Heart left ventricle (tissue), 16 donors: ENCODE results near the gene PAGE3. TPM values are rescaled to one million over a fixed set of nuclear protein-coding genes. Genes with fewer than 3 reads are reported as not detected.

ENCODE experiments used
- ATAC-seq, 4 donors: fragments of 200-7000 bp; cut with Tn5 transposase; one replicate each; pipeline ENCODE4 v1.9.1; 2020 to 2022; ENCODE audit warnings: moderate library complexity in 4 of 4, mild to moderate bottlenecking in 3 of 4, moderate number of reproducible peaks in 1 of 4
- DNase-seq, 5 donors: peaks; one replicate each; pipeline ENCODE4 v3.0.0-alpha.2; 2020
- H3K27ac ChIP-seq, 12 donors: fragments of 200-600 bp; sonication (generic) in 4 of 12; one replicate each; pipeline versions ENCODE4 v1.5.0 to v1.8.0; 2016 to 2022; ENCODE audit warnings: mild to moderate bottlenecking in 2 of 12
- H3K27me3 ChIP-seq, 9 donors: fragments of 200-600 bp; sonication (generic) in 2 of 9; one replicate each; pipeline versions ENCODE4 v1.5.1 to v1.8.0; 2016 to 2022; ENCODE audit warnings: mild to moderate bottlenecking in 3 of 9
- H3K36me3 ChIP-seq, 9 donors: fragments of 200-600 bp; sonication (generic) in 2 of 9; one replicate each; pipeline versions ENCODE4 v1.5.0 to v1.8.0; 2018 to 2022; ENCODE audit warnings: mild to moderate bottlenecking in 2 of 9
- H3K4me1 ChIP-seq, 12 donors: fragments of 200-600 bp; sonication (generic) in 4 of 12; one replicate each; pipeline versions ENCODE4 v1.5.0 to v1.8.0; 2016 to 2022; ENCODE audit warnings: mild to moderate bottlenecking in 3 of 12
- H3K4me3 ChIP-seq, 12 donors: fragments of 200-600 bp; sonication (generic) in 4 of 12; one replicate each; pipeline versions ENCODE4 v1.5.0 to v1.8.0; 2017 to 2022; ENCODE audit warnings: mild to moderate bottlenecking in 9 of 12, moderate library complexity in 4 of 12
- H3K9me3 ChIP-seq, 12 donors: fragments of 200-600 bp; sonication (generic) in 4 of 12; one replicate each; pipeline versions ENCODE4 v1.5.0 to v1.8.0; 2016 to 2022; ENCODE audit warnings: mild to moderate bottlenecking in 1 of 12
- CTCF ChIP-seq, 12 donors: fragments of 200-600 bp; sonication (generic) in 4 of 12; IDR thresholded peaks; one replicate each; pipeline versions ENCODE4 v1.5.0 to v1.8.0; 2018 to 2022; ENCODE audit warnings: antibody characterized with exemption in 12 of 12, mild to moderate bottlenecking in 5 of 12
- POLR2A ChIP-seq, 2 donors: fragments of 450-650 bp; IDR thresholded peaks; one replicate each; pipeline ENCODE4 v1.6.1; 2017; ENCODE audit warnings: antibody characterized with exemption in 2 of 2, mild to moderate bottlenecking in 2 of 2, moderate library complexity in 2 of 2
- WGBS, 4 donors: extraction: QIAGEN DNeasy Blood & Tissue Kit in 2 of 4; methylation state at CpG; one replicate each; pipeline versions ENCODE4 v1.1.5 to v1.1.7; 2013 to 2018; 5-methylcytosine and 5-hydroxymethylcytosine counted together
- intact Hi-C, 10 donors: fragments of 100-400 bp; cut with DNase I; formaldehyde crosslinking; loops; one replicate each; pipeline versions ENCODE4 v1.11.1 to v1.14.2; 2022
- long read RNA-seq, 3 donors: library from polyadenylated mRNA; unstranded; transcript quantifications; one replicate each; pipeline ENCODE4 v2.0.0, GENCODE V29; 2020 to 2021
- polyA plus RNA-seq, 2 donors: library from polyadenylated mRNA; stranded (reverse); fragments of 200-250 nt; gene quantifications; one replicate each; pipeline ENCODE4 v1.2.3, GENCODE V29; 2013
- total RNA-seq, 9 donors: library from RNA; depleted of rRNA in 2 of 9; stranded (reverse); fragments of >200 nt in 2 of 9; fragmentation: NEBNext Ultra II Directional in 3 of 9; extraction: Animal tissue kit (Norgen Biotek cat#: 25700) in 3 of 9; gene quantifications; one replicate each; pipeline versions ENCODE4 v1.1.0 to v1.2.4, GENCODE V29; 2016 to 2023
- donor health status: ischemic (EF 13 %, LVEDD 7.1; RV severe dilation, severe dysfunction).
- donor health status: healthy with polysubstance abuse.
- donor health status: DM: no; HTN: yes; CAD: no.
- donor health status: DM: no; HTN: no; CAD: no.
- donor health status: ischemic (EF 25% LVEDD 6.9; RV normal size, moderate dysfunction).
- donor health status: ischemic (EF 25% LVEDD 5.7; RV mildly dilated, moderate dysfunction).
- donor health status: healthy.
- donor health status: DM: yes; HTN: yes; CAD: no.
- donor health status: ischemic (EF 35%, LVEDD 5.7; RV mildly dilated, moderate dysfunction).
- donor health status: nonischemic (EF 11% LVEDD 7.7; RV severe dilation, severe dysfunction).
- donor health status: DM: yes; HTN: yes; CAD: no.
- donor health status: PGD.
- donor health status: ischemic (EF 29% LVEDD 5.4; RV normal size, mild dysfunction).
- donor health status: nonischemic (EF 23%, LVEDD 6.1; RV moderate dilation, normal function).

Gene PAGE3
- not detected for total RNA-seq
- polyA plus RNA-seq, result not detected
- long read RNA-seq, donor 1, result 0 reads
- long read RNA-seq, donor 2, result 0 reads
- long read RNA-seq, donor 3, result 0 reads

- intact Hi-C loops, result no loop called here
- 74 to 90% (median 84%) methylated on average over 5 of the region's 5 CpGs for WGBS, 4 donors
- ATAC-seq, result no peak
Measured at GRCh38 chrX:55264816-55265215, at the start of gene PAGE3. Gene PAGE3 (minus strand): TSS chrX:55264916. CDS start chrX:55263903, 1,013 bp downstream.

GRCh38 chrX:55312655-55313054 is 47.9 kb upstream of the PAGE3 start:
- no peaks in the 10 kb centered on the region for H3K27me3 ChIP-seq
- DNase-seq (no peak), ATAC-seq (no peak)
- intact Hi-C loops, result no loop called here
- no peak for TF ChIP-seq POLR2A (IDR thresholded peaks at IDR 0.05)
- TF ChIP-seq CTCF (IDR thresholded peaks at IDR 0.05), result no peak
- no peaks in the 10 kb centered on the region for H3K4me1 ChIP-seq
- H3K9me3 ChIP-seq, result peaks cover 0 to under 1% (median 0%) of the 10 kb centered on the region in 12 donors
- no peak overlapping the region for H3K4me3 ChIP-seq
- H3K27ac ChIP-seq, result no peak overlapping the region
- H3K36me3 ChIP-seq, result no peaks in the 10 kb centered on the region

More at GRCh38 chrX:55264816-55265215, at the start of gene PAGE3:
- Histone ChIP-seq H3K27ac (no peak within 1 kb of the TSS), H3K4me1 (no peaks in the 10 kb centered on the region), H3K36me3 (no peaks in the 10 kb centered on the region), H3K4me3 (no peak within 1 kb of the TSS), H3K9me3 (peaks cover 0 to 7% (median 0%) of the 10 kb centered on the region in 12 donors), H3K27me3 (peaks cover 0 to 5% (median 0%) of the 10 kb centered on the region in 9 donors)
- TF ChIP-seq POLR2A (IDR thresholded peaks at IDR 0.05) (no peak), CTCF (IDR thresholded peaks at IDR 0.05) (no peak)
- DNase-seq, result no peak

- Histone ChIP-seq H3K9me3 (peaks cover 0 to 6% (median 0%) of the 10 kb centered on the region in 12 donors), H3K4me1 (no peaks in the 10 kb centered on the region), H3K27ac (no peak overlapping the region), H3K27me3 (peaks cover 0 to 3% (median 0%) of the 10 kb centered on the region in 9 donors), H3K4me3 (no peak overlapping the region), H3K36me3 (no peaks in the 10 kb centered on the region)
- TF ChIP-seq POLR2A (IDR thresholded peaks at IDR 0.05) (no peak), CTCF (IDR thresholded peaks at IDR 0.05) (no peak)
- intact Hi-C loops, result no loop called here
- 71 to 83% (median 78%) methylated on average over 3 of the region's 3 CpGs for WGBS, 4 donors
- ATAC-seq, result no peak
- no peak for DNase-seq
Measured at GRCh38 chrX:55290963-55291362, 26.2 kb upstream of the PAGE3 start.

GRCh38 chrX:55279832-55280231 is 15.1 kb upstream of the PAGE3 start:
- ATAC-seq (no peak), DNase-seq (no peak)
- 85 to 96% (median 90%) methylated on average over 10 of the region's 10 CpGs for WGBS, 4 donors
- Histone ChIP-seq H3K27me3 (peaks cover 0 to 11% (median 0%) of the 10 kb centered on the region in 9 donors), H3K36me3 (no peaks in the 10 kb centered on the region), H3K4me1 (no peaks in the 10 kb centered on the region), H3K27ac (no peak overlapping the region), H3K9me3 (no peaks in the 10 kb centered on the region), H3K4me3 (no peak overlapping the region)
- intact Hi-C loops, result no loop called here
- no peak for TF ChIP-seq POLR2A (IDR thresholded peaks at IDR 0.05)
- TF ChIP-seq CTCF (IDR thresholded peaks at IDR 0.05), result no peak
